WTC11 (cell line): ENCODE data around the gene SPOCK1.

Source experiments
- CREB1 ChIP-seq: sonication (generic); formaldehyde crosslinking; IDR thresholded peaks from 2 replicates; pipeline ENCODE4 v1.8.0; 2023; ENCODE audit warnings: mild to moderate bottlenecking, missing genetic modification reagents
- GTF2I ChIP-seq: fragments of 250-450 bp; sonication (Bioruptor Pico); conservative IDR thresholded peaks from 2 replicates; pipeline ENCODE4 v1.4.0; 2021; ENCODE audit warnings: mild to moderate bottlenecking
- RELA ChIP-seq: sonication (generic); formaldehyde crosslinking; IDR thresholded peaks from 2 replicates; pipeline ENCODE4 v1.8.1; 2022; ENCODE audit warnings: missing genetic modification reagents, mild to moderate bottlenecking, borderline replicate concordance
- TP53 ChIP-seq: sonication (generic); formaldehyde crosslinking; IDR thresholded peaks from 2 replicates; pipeline ENCODE4 v1.8.1; 2023; ENCODE audit warnings: mild to moderate bottlenecking, missing genetic modification reagents
- ZNF232 ChIP-seq: sonication (generic); formaldehyde crosslinking; IDR thresholded peaks from 2 replicates; pipeline ENCODE4 v1.8.0; 2022; ENCODE audit warnings: mild to moderate bottlenecking, missing genetic modification reagents
- ZNF263 ChIP-seq: sonication (generic); formaldehyde crosslinking; IDR thresholded peaks from 2 replicates; pipeline ENCODE4 v1.8.1; 2022; ENCODE audit warnings: low read depth, mild to moderate bottlenecking, moderate library complexity, missing genetic modification reagents
- TF ChIP-seq, protein P1 (sequence below): fragments of 200-600 bp; IDR thresholded peaks from 2 replicates; pipeline ENCODE4 v1.8.0; 2022; ENCODE audit warnings: antibody characterized with exemption
- TF ChIP-seq, protein P2 (sequence below): sonication (generic); formaldehyde crosslinking; IDR thresholded peaks from 2 replicates; pipeline ENCODE4 v1.8.1; 2023; ENCODE audit warnings: mild to moderate bottlenecking, missing genetic modification reagents, moderate library complexity
- TF ChIP-seq, protein P3 (sequence below): sonication (generic); formaldehyde crosslinking; IDR thresholded peaks from 2 replicates; pipeline ENCODE4 v1.8.0; 2022; ENCODE audit warnings: mild to moderate bottlenecking, missing genetic modification reagents
- TF ChIP-seq, protein P4 (sequence below): sonication (generic); formaldehyde crosslinking; conservative IDR thresholded peaks from 2 replicates; pipeline ENCODE4 v1.8.1; 2022; ENCODE audit warnings: mild to moderate bottlenecking, missing genetic modification reagents
- TF ChIP-seq, protein P5 (sequence below): sonication (generic); formaldehyde crosslinking; IDR thresholded peaks from 2 replicates; pipeline ENCODE4 v1.8.0; 2023; ENCODE audit warnings: mild to moderate bottlenecking, missing genetic modification reagents

DNA sequence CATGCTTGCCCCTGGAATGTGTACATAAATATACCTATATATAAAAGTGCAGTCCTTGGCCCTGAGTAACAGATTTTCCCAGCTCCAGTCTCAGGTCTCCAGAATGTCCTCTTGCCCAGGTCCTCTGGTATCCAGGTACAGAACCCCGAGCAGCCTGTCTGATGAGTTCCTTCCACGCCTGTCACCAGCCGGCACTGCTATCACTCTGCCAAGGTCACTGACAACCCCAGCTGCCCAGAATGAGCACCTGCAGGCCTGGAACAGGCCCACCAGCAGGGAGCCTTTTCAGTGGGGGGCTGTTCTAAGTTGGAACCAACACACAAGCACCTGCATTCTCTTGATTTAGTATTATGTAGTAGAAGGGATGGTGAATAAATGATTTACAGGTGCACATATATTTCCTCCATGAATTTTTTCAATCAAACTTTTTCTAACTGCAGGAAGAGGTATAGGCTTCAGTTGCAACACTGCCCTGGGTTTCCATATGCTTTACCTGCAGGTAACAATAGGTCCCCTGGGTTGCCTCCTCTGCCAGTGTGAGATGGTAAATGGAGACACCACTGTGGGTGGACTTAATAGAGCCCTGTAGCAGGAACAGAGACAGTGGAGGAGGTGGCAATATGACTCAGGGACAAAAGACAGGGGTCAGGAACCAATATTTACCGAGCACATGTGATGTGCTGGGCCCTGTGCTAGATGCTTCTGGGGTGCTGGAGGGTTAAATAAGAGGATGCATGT, 291.9 kb downstream of the SPOCK1 start:
- TF ChIP-seq, protein P1, sequence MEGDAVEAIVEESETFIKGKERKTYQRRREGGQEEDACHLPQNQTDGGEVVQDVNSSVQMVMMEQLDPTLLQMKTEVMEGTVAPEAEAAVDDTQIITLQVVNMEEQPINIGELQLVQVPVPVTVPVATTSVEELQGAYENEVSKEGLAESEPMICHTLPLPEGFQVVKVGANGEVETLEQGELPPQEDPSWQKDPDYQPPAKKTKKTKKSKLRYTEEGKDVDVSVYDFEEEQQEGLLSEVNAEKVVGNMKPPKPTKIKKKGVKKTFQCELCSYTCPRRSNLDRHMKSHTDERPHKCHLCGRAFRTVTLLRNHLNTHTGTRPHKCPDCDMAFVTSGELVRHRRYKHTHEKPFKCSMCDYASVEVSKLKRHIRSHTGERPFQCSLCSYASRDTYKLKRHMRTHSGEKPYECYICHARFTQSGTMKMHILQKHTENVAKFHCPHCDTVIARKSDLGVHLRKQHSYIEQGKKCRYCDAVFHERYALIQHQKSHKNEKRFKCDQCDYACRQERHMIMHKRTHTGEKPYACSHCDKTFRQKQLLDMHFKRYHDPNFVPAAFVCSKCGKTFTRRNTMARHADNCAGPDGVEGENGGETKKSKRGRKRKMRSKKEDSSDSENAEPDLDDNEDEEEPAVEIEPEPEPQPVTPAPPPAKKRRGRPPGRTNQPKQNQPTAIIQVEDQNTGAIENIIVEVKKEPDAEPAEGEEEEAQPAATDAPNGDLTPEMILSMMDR, result no peak
- no peak for TF ChIP-seq CREB1 (CRISPR knock-in tag)
- TF ChIP-seq ZNF263 (CRISPR knock-in tag), result no peak
- TF ChIP-seq, protein P2, sequence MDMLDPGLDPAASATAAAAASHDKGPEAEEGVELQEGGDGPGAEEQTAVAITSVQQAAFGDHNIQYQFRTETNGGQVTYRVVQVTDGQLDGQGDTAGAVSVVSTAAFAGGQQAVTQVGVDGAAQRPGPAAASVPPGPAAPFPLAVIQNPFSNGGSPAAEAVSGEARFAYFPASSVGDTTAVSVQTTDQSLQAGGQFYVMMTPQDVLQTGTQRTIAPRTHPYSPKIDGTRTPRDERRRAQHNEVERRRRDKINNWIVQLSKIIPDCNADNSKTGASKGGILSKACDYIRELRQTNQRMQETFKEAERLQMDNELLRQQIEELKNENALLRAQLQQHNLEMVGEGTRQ, result no peak
- TF ChIP-seq, protein P3, sequence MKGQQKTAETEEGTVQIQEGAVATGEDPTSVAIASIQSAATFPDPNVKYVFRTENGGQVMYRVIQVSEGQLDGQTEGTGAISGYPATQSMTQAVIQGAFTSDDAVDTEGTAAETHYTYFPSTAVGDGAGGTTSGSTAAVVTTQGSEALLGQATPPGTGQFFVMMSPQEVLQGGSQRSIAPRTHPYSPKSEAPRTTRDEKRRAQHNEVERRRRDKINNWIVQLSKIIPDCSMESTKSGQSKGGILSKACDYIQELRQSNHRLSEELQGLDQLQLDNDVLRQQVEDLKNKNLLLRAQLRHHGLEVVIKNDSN, result no peak
- TF ChIP-seq, protein P4, sequence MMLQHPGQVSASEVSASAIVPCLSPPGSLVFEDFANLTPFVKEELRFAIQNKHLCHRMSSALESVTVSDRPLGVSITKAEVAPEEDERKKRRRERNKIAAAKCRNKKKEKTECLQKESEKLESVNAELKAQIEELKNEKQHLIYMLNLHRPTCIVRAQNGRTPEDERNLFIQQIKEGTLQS, result no peak
- no peak for TF ChIP-seq RELA (CRISPR knock-in tag)
- TF ChIP-seq, protein P5, sequence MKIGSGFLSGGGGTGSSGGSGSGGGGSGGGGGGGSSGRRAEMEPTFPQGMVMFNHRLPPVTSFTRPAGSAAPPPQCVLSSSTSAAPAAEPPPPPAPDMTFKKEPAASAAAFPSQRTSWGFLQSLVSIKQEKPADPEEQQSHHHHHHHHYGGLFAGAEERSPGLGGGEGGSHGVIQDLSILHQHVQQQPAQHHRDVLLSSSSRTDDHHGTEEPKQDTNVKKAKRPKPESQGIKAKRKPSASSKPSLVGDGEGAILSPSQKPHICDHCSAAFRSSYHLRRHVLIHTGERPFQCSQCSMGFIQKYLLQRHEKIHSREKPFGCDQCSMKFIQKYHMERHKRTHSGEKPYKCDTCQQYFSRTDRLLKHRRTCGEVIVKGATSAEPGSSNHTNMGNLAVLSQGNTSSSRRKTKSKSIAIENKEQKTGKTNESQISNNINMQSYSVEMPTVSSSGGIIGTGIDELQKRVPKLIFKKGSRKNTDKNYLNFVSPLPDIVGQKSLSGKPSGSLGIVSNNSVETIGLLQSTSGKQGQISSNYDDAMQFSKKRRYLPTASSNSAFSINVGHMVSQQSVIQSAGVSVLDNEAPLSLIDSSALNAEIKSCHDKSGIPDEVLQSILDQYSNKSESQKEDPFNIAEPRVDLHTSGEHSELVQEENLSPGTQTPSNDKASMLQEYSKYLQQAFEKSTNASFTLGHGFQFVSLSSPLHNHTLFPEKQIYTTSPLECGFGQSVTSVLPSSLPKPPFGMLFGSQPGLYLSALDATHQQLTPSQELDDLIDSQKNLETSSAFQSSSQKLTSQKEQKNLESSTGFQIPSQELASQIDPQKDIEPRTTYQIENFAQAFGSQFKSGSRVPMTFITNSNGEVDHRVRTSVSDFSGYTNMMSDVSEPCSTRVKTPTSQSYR (CRISPR knock-in tag), result no peak
- TF ChIP-seq ZNF232 (CRISPR knock-in tag), result no peak
- no peak for TF ChIP-seq TP53
- TF ChIP-seq GTF2I, result no peak
